H1 (cell line): ENCODE data around the gene NLGN4X. TPM values are rescaled to one million over a fixed set of nuclear protein-coding genes. Genes with fewer than 3 reads are reported as not detected.

Experiments used
- CTCF ChIA-PET: fragments of 300-600 bp; sonication (Branson Sonifier 250); formaldehyde crosslinking; loops from one replicate; lab custom pipeline; 2021; ENCODE audit not compliant: partially characterized antibody; lab: Charles Lee
- POLR2A ChIA-PET: fragments of 300-600 bp; sonication (Branson Sonifier 250); formaldehyde crosslinking; loops from one replicate; lab custom pipeline; 2021; ENCODE audit warnings: inconsistent platforms; ENCODE audit not compliant: partially characterized antibody; lab: Charles Lee
- DNase-seq, 2 experiments: peaks; one replicate each; pipeline versions ENCODE4 v3.0.0 to v3.0.0-alpha.2; 2010 to 2022; ENCODE audit warnings: low spot score in 2 of 2, low read depth in 1 of 2, mixed read lengths in 1 of 2
- FAIRE-seq: peaks from 2 replicates; lab custom pipeline; 2011; peaks lifted over from hg19 to GRCh38; lab: Jason Lieb, UNC
- H2AFZ ChIP-seq: 2 replicates; pipeline ENCODE4 v1.8.1; 2012; ENCODE audit warnings: low read length, inconsistent platforms
- H2AK5ac ChIP-seq: 2 replicates; pipeline ENCODE4 v1.6.1; 2013; ENCODE audit warnings: low read depth, low read length
- H2BK120ac ChIP-seq: replicated peaks from 2 replicates; pipeline ENCODE3; 2013; ENCODE audit warnings: low read depth, low read length, inconsistent platforms
- H2BK12ac ChIP-seq: 2 replicates; pipeline ENCODE4 v1.6.1; 2013; ENCODE audit warnings: low read depth, low read length
- H2BK15ac ChIP-seq: 2 replicates; pipeline ENCODE4 v1.6.1; 2013; ENCODE audit warnings: low read length
- H2BK20ac ChIP-seq: 2 replicates; pipeline ENCODE4 v1.6.1; 2013; ENCODE audit warnings: low read length
- H2BK5ac ChIP-seq: 2 replicates; pipeline ENCODE4 v1.6.1; 2013; ENCODE audit warnings: low read depth, low read length
- H3K14ac ChIP-seq: 2 replicates; pipeline ENCODE4 v1.6.1; 2013; ENCODE audit warnings: inconsistent platforms; ENCODE audit not compliant: insufficient read length
- H3K18ac ChIP-seq: 2 replicates; pipeline ENCODE4 v1.6.1; 2013; ENCODE audit warnings: low read length; ENCODE audit errors: extremely low read depth
- H3K23ac ChIP-seq: 2 replicates; pipeline ENCODE4 v1.6.1; 2013; ENCODE audit warnings: inconsistent platforms; ENCODE audit not compliant: insufficient read length
- H3K23me2 ChIP-seq: 2 replicates; pipeline ENCODE4 v1.6.1; 2013; ENCODE audit warnings: low read depth, low read length
- H3K27ac ChIP-seq: 2 replicates; pipeline ENCODE4 v1.6.1; 2011; ENCODE audit warnings: low read depth, low read length, inconsistent platforms
- H3K27me3 ChIP-seq, 4 experiments: replicated peaks in 1 of 4; 1 replicate in 1 of 4; 2 replicates in 3 of 4; pipeline versions ENCODE4 v1.6.1 to v1.8.1; 2011 to 2013; ENCODE audit warnings: low read length in 3 of 4, mild to moderate bottlenecking in 3 of 4, inconsistent platforms in 2 of 4, mixed read lengths in 2 of 4, moderate library complexity in 1 of 4; ENCODE audit not compliant: control insufficient read depth in 3 of 4, insufficient read depth in 3 of 4; ENCODE audit errors: extremely low read depth in 1 of 4
- H3K36me3 ChIP-seq, 4 experiments: 2 replicates each; pipeline versions ENCODE4 v1.6.1 to v1.8.1; 2011 to 2013; ENCODE audit warnings: mild to moderate bottlenecking in 4 of 4, low read length in 3 of 4, moderate library complexity in 2 of 4, control low read depth in 1 of 4, inconsistent platforms in 1 of 4; ENCODE audit not compliant: insufficient read depth in 4 of 4, control insufficient read depth in 2 of 4
- H3K4ac ChIP-seq: replicated peaks from 2 replicates; pipeline ENCODE3; 2013; ENCODE audit warnings: low read length, low read depth, mixed read lengths, inconsistent platforms; ENCODE audit not compliant: insufficient read length
- H3K4me1 ChIP-seq, 4 experiments: replicated peaks in 1 of 4; 1 replicate in 1 of 4; 2 replicates in 3 of 4; pipeline versions ENCODE4 v1.6.1 to v1.8.1; 2011 to 2013; ENCODE audit warnings: low read length in 3 of 4, inconsistent platforms in 2 of 4, mixed read lengths in 1 of 4; ENCODE audit not compliant: insufficient read depth in 4 of 4, control insufficient read depth in 3 of 4
- H3K4me2 ChIP-seq, 2 experiments: 2 replicates each; pipeline versions ENCODE4 v1.6.1 to v1.8.1; 2011 to 2013; ENCODE audit warnings: low read depth in 2 of 2, low read length in 2 of 2, control low read depth in 1 of 2, inconsistent platforms in 1 of 2, mild to moderate bottlenecking in 1 of 2; ENCODE audit not compliant: insufficient read depth in 1 of 2
- H3K4me3 ChIP-seq, 4 experiments: fragments of 200-600, 300-600 bp in 1 of 4; sonication (generic), shearing (Covaris generic), sonication (Bioruptor Twin) in 1 of 4; 2 replicates each; pipeline versions ENCODE4 v1.5.1 to v1.8.1; 2011 to 2016; ENCODE audit warnings: low read length in 4 of 4, low read depth in 3 of 4, control low read depth in 2 of 4, inconsistent platforms in 2 of 4, mild to moderate bottlenecking in 2 of 4, mixed read lengths in 1 of 4, moderate library complexity in 1 of 4; ENCODE audit not compliant: insufficient read depth in 2 of 4; ENCODE audit errors: extremely low read depth in 1 of 4
- H3K56ac ChIP-seq: replicated peaks from 2 replicates; pipeline ENCODE3; 2013; ENCODE audit warnings: low read depth, mild to moderate bottlenecking, mixed read lengths, low read length, inconsistent platforms; ENCODE audit not compliant: insufficient read length
- H3K79me1 ChIP-seq: 2 replicates; pipeline ENCODE4 v1.6.1; 2013; ENCODE audit warnings: low read depth, low read length, control low read depth
- H3K79me2 ChIP-seq, 2 experiments: 2 replicates each; pipeline versions ENCODE4 v1.6.1 to v1.8.1; 2012 to 2013; ENCODE audit warnings: low read length in 2 of 2, mild to moderate bottlenecking in 2 of 2, inconsistent platforms in 1 of 2; ENCODE audit not compliant: insufficient read depth in 2 of 2, control insufficient read depth in 1 of 2
- H3K9ac ChIP-seq, 4 experiments: replicated peaks in 1 of 4; 1 replicate in 1 of 4; 2 replicates in 3 of 4; pipeline versions ENCODE4 v1.6.1 to v1.8.1; 2011 to 2013; ENCODE audit warnings: low read depth in 3 of 4, low read length in 3 of 4, control low read depth in 2 of 4, mild to moderate bottlenecking in 2 of 4, moderate library complexity in 2 of 4, inconsistent platforms in 1 of 4; ENCODE audit errors: extremely low read depth in 1 of 4
- H3K9me3 ChIP-seq, 2 experiments: 2 replicates each; pipeline versions ENCODE4 v1.6.1 to v1.8.1; 2012 to 2013; ENCODE audit warnings: mild to moderate bottlenecking in 2 of 2, moderate library complexity in 2 of 2, control low read depth in 1 of 2, inconsistent platforms in 1 of 2, low read depth in 1 of 2, low read length in 1 of 2, mixed read lengths in 1 of 2; ENCODE audit not compliant: insufficient read depth in 2 of 2
- H4K20me1 ChIP-seq, 2 experiments: replicated peaks in 1 of 2; 2 replicates each; pipeline versions ENCODE3 to v1.8.1; 2011 to 2013; ENCODE audit warnings: inconsistent platforms in 2 of 2, low read length in 2 of 2, mild to moderate bottlenecking in 1 of 2; ENCODE audit not compliant: insufficient read depth in 2 of 2, control insufficient read depth in 1 of 2
- H4K5ac ChIP-seq: 2 replicates; pipeline ENCODE4 v1.6.1; 2013; ENCODE audit warnings: low read length, low read depth, mixed read lengths, inconsistent platforms; ENCODE audit not compliant: insufficient read length
- H4K8ac ChIP-seq: 2 replicates; pipeline ENCODE4 v1.8.0; 2013; ENCODE audit warnings: mild to moderate bottlenecking, moderate library complexity, low read length, inconsistent platforms; ENCODE audit not compliant: insufficient read depth; ENCODE audit errors: extremely low read depth
- H4K91ac ChIP-seq: replicated peaks from 2 replicates; pipeline ENCODE3; 2013; ENCODE audit warnings: low read length, mixed read lengths, inconsistent platforms; ENCODE audit not compliant: insufficient read length
- TBP ChIP-seq: IDR thresholded peaks from 2 replicates; pipeline ENCODE4 v1.6.1; 2011; ENCODE audit warnings: low read depth, low read length, improper control_type of control experiment
- WGBS, 2 experiments: shearing (Covaris generic) in 1 of 2; methylation state at CpG; one replicate each; pipeline versions ENCODE4 v1.1.6 to v1.1.7; 2013 to 2015; ENCODE audit warnings: low lambda C conversion rate in 2 of 2, mixed read lengths in 2 of 2, inconsistent platforms in 1 of 2, low coverage in 1 of 2, missing lambda C conversion rate in 1 of 2; ENCODE audit not compliant: insufficient replicate concordance in 2 of 2, insufficient coverage in 1 of 2, insufficient read length in 1 of 2; ENCODE audit errors: extremely low coverage in 1 of 2, missing lambda C conversion rate in 1 of 2; 5-methylcytosine and 5-hydroxymethylcytosine counted together
- polyA plus RNA-seq, 7 experiments: library from polyadenylated mRNA; depleted of rRNA in 3 of 7; stranded (reverse) in 5 of 7; unstranded in 2 of 7; fragments of >200 nt in 5 of 7; fragments of 200-250 nt in 2 of 7; gene quantifications; 1 replicate in 5 of 7; 2 replicates in 1 of 7; 4 replicates in 1 of 7; pipeline versions ENCODE4 v1.2.1 to v1.2.3, GENCODE V29; 2011 to 2013; ENCODE audit warnings: missing spikeins in 2 of 7, mixed read lengths in 2 of 7
- total RNA-seq: library from RNA; stranded (reverse); fragmentation: NEBNext Ultra II Directional; extraction: Animal tissue kit (Norgen Biotek cat#: 25700); gene quantifications from 2 replicates; pipeline ENCODE4 v1.2.1, GENCODE V29; 2021

The NLGN4X gene
- total and polyA plus RNA-seq, 2 of the 8 experiments (the other 6 are each of a cell fraction or from before 2014, with no cell fraction given) = 104 to 124 TPM

DNA sequence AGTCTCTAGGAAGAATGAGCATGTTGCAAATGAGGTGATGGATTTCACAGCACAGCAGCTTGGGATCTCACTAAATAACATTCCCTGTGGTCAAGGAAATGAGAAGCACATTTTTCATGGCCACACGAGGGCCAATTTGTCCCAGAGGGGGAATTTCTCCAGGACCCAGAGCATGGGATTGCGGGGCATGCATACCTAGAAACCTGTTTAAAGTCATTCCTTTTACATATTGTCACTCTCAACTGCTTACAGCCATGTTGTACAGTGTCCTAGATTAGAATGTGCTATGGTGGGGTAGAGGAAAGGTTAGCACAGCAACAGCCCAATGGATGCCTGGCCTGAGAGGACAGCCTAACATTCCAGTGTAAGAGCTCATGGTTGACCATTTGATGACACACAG lies 37.4 kb upstream of the NLGN4X start:
- ChIA-PET POLR2A (no interaction called here), CTCF (interaction anchor here (0.7 to 1.3 kb wide), 2 partner anchors 97 to 190 kb away, joined by 3 to 4 read pairs; no protein-coding TSS in a partner anchor)
- Histone ChIP-seq H3K27me3 (no peaks in the 10 kb centered on the region), H3K4ac (no peak overlapping the region), H3K36me3 (no peaks in the 10 kb centered on the region), H3K9me3 (no peaks in the 10 kb centered on the region), H2AFZ (no peak overlapping the region), H3K56ac (no peak overlapping the region), H3K4me1 (no peaks in the 10 kb centered on the region), H3K18ac (no peak overlapping the region), H4K91ac (no peak overlapping the region), H3K14ac (no peak overlapping the region), H2BK120ac (no peak overlapping the region), H3K27ac (no peak overlapping the region), H4K8ac (no peak overlapping the region), H3K4me3 (no peak overlapping the region), H2BK5ac (no peak overlapping the region), H2AK5ac (no peak overlapping the region), H2BK15ac (no peak overlapping the region), H3K79me2 (no peaks in the 10 kb centered on the region), H4K20me1 (no peaks in the 10 kb centered on the region), H2BK12ac (no peak overlapping the region), H3K23ac (no peak overlapping the region), H3K79me1 (no peaks in the 10 kb centered on the region), H3K4me2 (no peak overlapping the region), H3K9ac (no peak overlapping the region), H2BK20ac (no peak overlapping the region), H4K5ac (no peak overlapping the region), H3K23me2 (no peaks in the 10 kb centered on the region)
- WGBS, 2 experiments = 100% methylated on average over 2 of the region's 2 CpGs; no CpG with 5 or more reads in 1 of the 2 experiments
- no peak for DNase-seq
- TF ChIP-seq TBP = no peak
- no peak for FAIRE-seq
